CD14-positive monocyte (primary cell): Measurements from ENCODE around the gene SCN5A. TPM values are rescaled to one million over a fixed set of nuclear protein-coding genes. Genes with fewer than 3 reads are reported as not detected.

Experiments
- DNase-seq, 3 donors: peaks; one replicate each; pipeline ENCODE4 v3.0.0-alpha.2; 2011 to 2022
- H2AFZ ChIP-seq: 2 replicates; pipeline ENCODE4 v1.6.0; 2012; ENCODE audit warnings: mild to moderate bottlenecking, low read depth, low read length, inconsistent platforms; ENCODE audit not compliant: insufficient read depth, poor library complexity, severe bottlenecking
- H3K27ac ChIP-seq, 2 donors: 1 replicate in 1 of 2; 2 replicates in 1 of 2; pipeline ENCODE4 v1.5.1; 2012 to 2013; ENCODE audit warnings: low read length in 2 of 2, control low read depth in 1 of 2, inconsistent platforms in 1 of 2, low read depth in 1 of 2, mild to moderate bottlenecking in 1 of 2
- H3K27me3 ChIP-seq, 2 donors: one replicate each; pipeline versions ENCODE4 v1.6.0 to v1.6.1; 2011 to 2013; ENCODE audit warnings: low read length in 2 of 2; ENCODE audit not compliant: control insufficient read depth in 2 of 2, insufficient read depth in 2 of 2
- H3K36me3 ChIP-seq, 2 donors: replicated peaks in 1 of 2; 1 replicate in 1 of 2; 2 replicates in 1 of 2; pipeline versions ENCODE4 v1.5.1 to v1.6.1; 2012 to 2013; ENCODE audit warnings: low read length in 2 of 2, control low read depth in 1 of 2, inconsistent platforms in 1 of 2, mild to moderate bottlenecking in 1 of 2; ENCODE audit not compliant: insufficient read depth in 2 of 2, control insufficient read depth in 1 of 2
- H3K4me1 ChIP-seq, 2 donors: 1 replicate in 1 of 2; 2 replicates in 1 of 2; pipeline versions ENCODE4 v1.5.1 to v1.6.1; 2012 to 2013; ENCODE audit warnings: low read length in 2 of 2, control low read depth in 1 of 2, inconsistent platforms in 1 of 2, mild to moderate bottlenecking in 1 of 2, moderate library complexity in 1 of 2; ENCODE audit not compliant: insufficient read depth in 2 of 2, control insufficient read depth in 1 of 2
- H3K4me2 ChIP-seq: replicated peaks from 2 replicates; pipeline ENCODE3; 2012; ENCODE audit warnings: low read length, moderate library complexity, mild to moderate bottlenecking; ENCODE audit not compliant: poor library complexity, severe bottlenecking; ENCODE audit errors: extremely low read depth
- H3K4me3 ChIP-seq, 3 experiments: fragments of 200-600 bp in 1 of 3; sonication (generic) in 1 of 3; replicated peaks in 1 of 3; 1 replicate in 2 of 3; 2 replicates in 1 of 3; pipeline ENCODE4 v1.5.1; 2011 to 2013; ENCODE audit warnings: low read length in 3 of 3, mild to moderate bottlenecking in 3 of 3, control low read depth in 2 of 3, low read depth in 2 of 3, inconsistent platforms in 1 of 3, moderate library complexity in 1 of 3
- H3K79me2 ChIP-seq: 2 replicates; pipeline ENCODE4 v1.6.0; 2012; ENCODE audit warnings: mild to moderate bottlenecking, control low read depth, inconsistent platforms, low read length, moderate library complexity; ENCODE audit not compliant: insufficient read depth
- H3K9ac ChIP-seq: 2 replicates; pipeline ENCODE4 v1.6.0; 2017; ENCODE audit warnings: low read length, mild to moderate bottlenecking; ENCODE audit not compliant: insufficient read depth, poor library complexity, severe bottlenecking
- H3K9me3 ChIP-seq, 2 donors: replicated peaks in 1 of 2; 1 replicate in 1 of 2; 2 replicates in 1 of 2; pipeline versions ENCODE4 v1.5.1 to v1.6.1; 2012 to 2013; ENCODE audit warnings: low read length in 2 of 2, control low read depth in 1 of 2; ENCODE audit not compliant: control insufficient read depth in 1 of 2, insufficient read depth in 1 of 2
- H4K20me1 ChIP-seq: 2 replicates; pipeline ENCODE4 v1.6.0; 2012; ENCODE audit warnings: mild to moderate bottlenecking, low read length, control low read depth, moderate library complexity; ENCODE audit not compliant: insufficient read depth
- H3K27ac Mint-ChIP-seq, 7 donors: one replicate each; pipeline ENCODE4 v1.8.0; 2020; ENCODE audit warnings: mild to moderate bottlenecking in 7 of 7, mixed read lengths in 7 of 7, moderate library complexity in 6 of 7, inconsistent platforms in 2 of 7
- H3K27me3 Mint-ChIP-seq, 3 donors: one replicate each; pipeline ENCODE4 v1.8.0; 2021 to 2022; ENCODE audit warnings: low read depth in 3 of 3, mild to moderate bottlenecking in 3 of 3, mixed read lengths in 3 of 3, moderate library complexity in 3 of 3, inconsistent platforms in 1 of 3
- H3K36me3 Mint-ChIP-seq, 2 donors: one replicate each; pipeline ENCODE4 v1.8.0; 2020; ENCODE audit warnings: mixed read lengths in 2 of 2, inconsistent platforms in 1 of 2, mild to moderate bottlenecking in 1 of 2
- H3K4me1 Mint-ChIP-seq: one replicate; pipeline ENCODE4 v1.8.0; 2020; ENCODE audit warnings: mild to moderate bottlenecking, mixed read lengths
- H3K4me3 Mint-ChIP-seq, 2 donors: one replicate each; pipeline ENCODE4 v1.8.0; 2020; ENCODE audit warnings: mild to moderate bottlenecking in 2 of 2, mixed read lengths in 2 of 2, moderate library complexity in 1 of 2
- H3K9me3 Mint-ChIP-seq, 7 donors: one replicate each; pipeline ENCODE4 v1.8.0; 2020 to 2022; ENCODE audit warnings: mixed read lengths in 7 of 7, mild to moderate bottlenecking in 6 of 7, moderate library complexity in 6 of 7, inconsistent platforms in 2 of 7
- WGBS: methylation state at CpG from one replicate; pipeline ENCODE4 v1.1.5; 2013; ENCODE audit warnings: missing lambda C conversion rate; ENCODE audit not compliant: insufficient coverage; 5-methylcytosine and 5-hydroxymethylcytosine counted together
- intact Hi-C, 2 donors: fragments of 100-400 bp; cut with micrococcal nuclease; formaldehyde crosslinking; loops; one replicate each; pipeline versions ENCODE4 v1.15.0 to v1.15.1; 2023
- polyA plus RNA-seq, 3 donors: library from polyadenylated mRNA; depleted of rRNA in 1 of 3; unstranded in 2 of 3; stranded (reverse) in 1 of 3; fragments of 300-500 nt in 2 of 3; fragments of >200 nt in 1 of 3; fragmentation: Illumina TruSeq in 2 of 3; gene quantifications; 1 replicate in 2 of 3; 2 replicates in 1 of 3; pipeline ENCODE4 v1.2.3, GENCODE V29; 2012 to 2021
- TF ChIP-seq, protein P1 (sequence below): fragments of 200-600 bp; IDR thresholded peaks from one replicate; pipeline ENCODE4 v1.8.0; 2022; ENCODE audit warnings: antibody characterized with exemption, mild to moderate bottlenecking

Gene SCN5A
- polyA plus RNA-seq, 3 donors: not detected

DNA sequence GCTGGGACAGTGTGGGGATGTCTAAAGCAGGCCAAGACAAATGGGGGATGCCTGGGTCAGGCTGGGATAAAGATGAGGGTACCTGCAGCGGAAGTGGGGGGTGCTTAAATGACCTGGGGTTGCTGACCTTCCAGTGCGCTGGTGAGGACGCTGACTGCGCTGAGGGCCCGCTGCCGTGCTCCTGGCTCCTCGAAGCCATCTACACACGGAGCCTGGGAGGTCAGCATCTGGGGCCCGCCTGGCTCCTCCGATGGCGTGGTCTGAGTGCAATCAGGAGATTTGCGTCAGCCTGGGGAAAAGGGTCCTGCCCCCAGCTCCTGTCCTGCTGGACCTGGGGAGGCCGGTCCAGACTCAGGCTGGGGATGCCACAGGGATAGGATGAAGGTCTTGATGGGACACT is 50.7 kb downstream of the SCN5A start:
- H3K4me1 Mint-ChIP-seq: no peaks in the 10 kb centered on the region

DNA sequence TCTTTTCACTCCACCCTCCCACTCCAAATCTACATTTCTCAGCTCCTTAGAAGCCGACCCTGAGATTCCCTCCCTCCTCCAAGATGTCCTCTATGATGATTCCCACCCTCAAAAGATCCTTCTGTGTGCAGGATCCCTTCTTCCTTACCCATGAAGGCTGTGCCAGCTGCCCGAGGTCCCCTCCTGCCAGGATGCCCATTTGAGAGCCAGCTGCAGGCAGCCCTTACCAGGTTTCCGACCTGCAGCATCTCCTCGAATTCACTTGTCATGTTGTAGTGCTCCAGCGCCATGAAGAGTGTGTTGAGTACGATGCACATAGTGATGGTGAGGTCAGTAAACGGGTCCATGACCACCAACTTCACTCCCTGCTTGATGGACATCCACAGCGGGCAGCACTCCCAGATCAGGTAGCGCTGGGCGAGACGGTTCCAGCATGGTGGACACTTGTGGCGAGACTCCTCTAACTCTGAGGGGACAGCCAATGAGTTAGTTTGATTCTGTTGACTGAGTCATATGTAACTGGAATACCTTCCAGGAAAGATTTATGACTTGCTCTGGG is 51.9 kb downstream of the SCN5A start:
- Histone ChIP-seq H3K79me2 (no peaks in the 10 kb centered on the region), H3K9me3 (no peaks in the 10 kb centered on the region), H3K27me3 (no peaks in the 10 kb centered on the region), H3K4me1 (no peaks in the 10 kb centered on the region), H3K36me3 (no peaks in the 10 kb centered on the region), H3K4me2 (no peak overlapping the region), H3K4me3 (no peak overlapping the region), H2AFZ (no peak overlapping the region), H3K27ac (no peak overlapping the region), H4K20me1 (no peaks in the 10 kb centered on the region), H3K9ac (no peak overlapping the region)
- no peak overlapping the region for H3K4me3 Mint-ChIP-seq
- TF ChIP-seq, protein P1, sequence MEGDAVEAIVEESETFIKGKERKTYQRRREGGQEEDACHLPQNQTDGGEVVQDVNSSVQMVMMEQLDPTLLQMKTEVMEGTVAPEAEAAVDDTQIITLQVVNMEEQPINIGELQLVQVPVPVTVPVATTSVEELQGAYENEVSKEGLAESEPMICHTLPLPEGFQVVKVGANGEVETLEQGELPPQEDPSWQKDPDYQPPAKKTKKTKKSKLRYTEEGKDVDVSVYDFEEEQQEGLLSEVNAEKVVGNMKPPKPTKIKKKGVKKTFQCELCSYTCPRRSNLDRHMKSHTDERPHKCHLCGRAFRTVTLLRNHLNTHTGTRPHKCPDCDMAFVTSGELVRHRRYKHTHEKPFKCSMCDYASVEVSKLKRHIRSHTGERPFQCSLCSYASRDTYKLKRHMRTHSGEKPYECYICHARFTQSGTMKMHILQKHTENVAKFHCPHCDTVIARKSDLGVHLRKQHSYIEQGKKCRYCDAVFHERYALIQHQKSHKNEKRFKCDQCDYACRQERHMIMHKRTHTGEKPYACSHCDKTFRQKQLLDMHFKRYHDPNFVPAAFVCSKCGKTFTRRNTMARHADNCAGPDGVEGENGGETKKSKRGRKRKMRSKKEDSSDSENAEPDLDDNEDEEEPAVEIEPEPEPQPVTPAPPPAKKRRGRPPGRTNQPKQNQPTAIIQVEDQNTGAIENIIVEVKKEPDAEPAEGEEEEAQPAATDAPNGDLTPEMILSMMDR: no peak
- WGBS: 98% methylated on average over 10 of the region's 12 CpGs
- no peaks in the 10 kb centered on the region for H3K4me1 Mint-ChIP-seq
- DNase-seq: no peak
- intact Hi-C loops: no loop called here
- H3K36me3 Mint-ChIP-seq: no peaks in the 10 kb centered on the region
- peaks cover 0 to 4% (median 0%) of the 10 kb centered on the region in 7 donors for H3K9me3 Mint-ChIP-seq
- no peak overlapping the region for H3K27ac Mint-ChIP-seq
- peaks cover 3 to 4% (median 4%) of the 10 kb centered on the region in 3 donors for H3K27me3 Mint-ChIP-seq

More for the DNA sequence above, 50.7 kb downstream of the SCN5A start:
- intact Hi-C loops: no loop called here
- Histone ChIP-seq H3K4me1 (no peaks in the 10 kb centered on the region), H3K9ac (no peak overlapping the region), H3K9me3 (no peaks in the 10 kb centered on the region), H3K27ac (no peak overlapping the region), H4K20me1 (no peaks in the 10 kb centered on the region), H3K79me2 (no peaks in the 10 kb centered on the region), H2AFZ (no peak overlapping the region), H3K36me3 (no peaks in the 10 kb centered on the region), H3K27me3 (no peaks in the 10 kb centered on the region), H3K4me3 (no peak overlapping the region), H3K4me2 (no peak overlapping the region)
- Mint-ChIP-seq H3K9me3 (peaks cover 0 to 4% (median 0%) of the 10 kb centered on the region in 7 donors), H3K4me3 (no peak overlapping the region), H3K27ac (no peak overlapping the region), H3K36me3 (no peaks in the 10 kb centered on the region), H3K27me3 (peaks cover 0 to 2% (median 2%) of the 10 kb centered on the region in 3 donors)
- DNase-seq: no peak
- 94% methylated on average over 11 of the region's 13 CpGs for WGBS
- TF ChIP-seq, protein P1: no peak
